ENCODE results near the gene PUM2.

Gene PUM2

GRCh38 chr2:20215183-20216040 lies 135.2 kb downstream of the PUM2 start:
- no peak for DNase-seq

DNA sequence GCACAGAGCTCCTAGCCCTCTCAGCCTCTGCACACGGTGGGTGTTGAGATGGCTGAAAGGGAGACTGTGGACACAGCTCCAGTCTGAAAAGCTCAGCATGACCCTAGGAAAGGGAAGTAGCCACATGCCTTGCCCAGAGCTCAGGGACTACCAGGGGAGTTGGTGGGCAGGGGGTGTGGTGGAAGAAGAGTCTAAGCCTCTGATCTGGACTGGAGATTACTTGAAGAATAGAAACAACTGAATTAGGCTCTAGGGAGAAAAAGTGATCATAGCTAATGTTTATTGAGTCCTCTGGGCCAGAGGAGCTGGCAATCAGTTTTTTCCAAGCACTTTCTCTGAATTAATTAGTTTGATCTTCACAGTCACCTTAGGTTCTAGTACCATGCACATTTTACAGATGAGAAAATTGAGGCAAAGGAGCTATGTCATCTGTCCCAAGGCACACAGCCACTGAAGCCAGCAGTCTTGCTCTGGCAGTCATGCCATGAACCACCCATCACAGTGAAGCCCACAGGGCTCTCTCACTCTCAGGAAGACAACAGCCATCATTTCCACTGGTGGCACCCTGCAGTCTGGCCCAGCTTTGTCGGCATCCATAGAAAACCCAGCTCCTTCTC lies 136.0 kb downstream of the PUM2 start:
- DNase-seq = no peak

DNA sequence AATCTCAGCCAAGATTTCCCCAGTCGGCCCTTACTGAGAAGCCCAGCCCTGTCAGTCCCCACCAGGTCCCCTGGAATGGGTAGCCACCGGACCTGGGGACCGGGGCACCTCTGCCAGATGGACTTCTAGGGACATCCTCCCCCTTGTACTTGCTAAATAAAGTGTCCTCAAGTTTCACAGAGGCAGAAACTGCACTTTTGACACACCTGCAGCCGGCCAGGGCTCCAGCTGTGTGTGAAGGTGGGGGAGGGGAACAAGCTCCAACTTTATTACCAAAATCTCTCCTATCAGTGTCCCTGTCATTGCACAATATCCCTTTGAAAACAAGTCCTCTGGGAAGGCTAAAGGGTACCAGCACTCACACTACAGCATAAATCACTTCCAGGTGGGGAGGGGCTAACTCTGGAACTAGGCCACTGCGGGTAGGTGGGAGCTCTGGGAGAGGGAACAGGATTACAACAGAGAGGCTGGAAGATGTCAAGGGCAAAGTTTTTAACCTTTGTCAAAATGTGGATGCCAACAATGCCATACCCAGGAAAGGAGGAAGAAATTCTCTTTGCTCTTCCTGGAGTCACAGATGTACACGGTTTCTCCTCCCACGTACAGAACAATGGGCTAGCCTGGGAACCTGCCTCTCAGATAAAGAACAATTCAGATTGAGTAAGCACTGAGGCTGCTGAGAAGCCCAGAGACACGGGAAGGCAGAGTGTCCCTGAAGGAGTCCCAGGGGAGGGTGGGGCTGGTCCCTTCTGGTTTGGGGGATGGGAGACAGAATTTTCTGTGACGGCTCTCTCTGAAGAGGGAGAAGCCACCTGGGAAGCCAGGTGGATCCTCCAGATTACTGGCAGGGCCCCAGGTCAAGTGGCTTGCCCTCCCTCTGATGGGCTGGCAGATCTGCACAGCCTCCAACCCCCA lies 136.7 kb downstream of the PUM2 start:
- peak; percentile 2 for DNase-seq

DNA sequence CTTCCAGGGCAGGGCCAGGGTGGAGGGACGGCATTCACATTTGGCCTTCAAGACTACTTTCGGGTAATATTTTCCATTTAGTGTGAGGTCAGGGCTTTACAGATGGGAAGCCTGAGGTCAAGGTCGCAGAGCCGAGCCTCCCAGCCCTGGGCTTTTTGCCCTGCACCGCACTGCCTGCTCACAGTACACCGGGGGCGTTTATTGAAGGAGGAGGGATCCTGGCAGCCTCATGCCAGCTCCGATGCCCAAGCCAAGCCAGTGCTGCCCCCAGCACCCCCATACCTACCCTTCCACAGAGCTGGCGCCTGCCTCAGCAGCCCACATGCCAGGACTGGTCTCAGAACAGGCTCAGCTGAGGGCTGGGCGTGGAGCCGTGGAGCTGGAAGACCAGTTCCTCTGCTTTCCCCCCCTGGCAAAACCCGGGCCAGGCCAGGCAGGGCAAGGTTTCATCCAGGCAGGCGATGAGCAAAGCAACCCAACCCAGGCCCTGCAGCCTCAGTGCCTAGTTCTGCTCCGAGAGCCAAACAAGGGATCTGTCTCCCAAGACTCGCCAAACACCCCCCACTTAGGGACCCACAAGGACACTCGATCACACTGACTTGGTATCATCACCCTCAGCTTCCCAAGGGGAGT lies 137.7 kb downstream of the PUM2 start:
- DNase-seq = no peak

- DNase-seq = no peak
Measured at GRCh38 chr2:20212459-20212870, 138.2 kb downstream of the PUM2 start.

- DNase-seq = no peak
Measured at GRCh38 chr2:20211860-20212458, 138.7 kb downstream of the PUM2 start.

DNA sequence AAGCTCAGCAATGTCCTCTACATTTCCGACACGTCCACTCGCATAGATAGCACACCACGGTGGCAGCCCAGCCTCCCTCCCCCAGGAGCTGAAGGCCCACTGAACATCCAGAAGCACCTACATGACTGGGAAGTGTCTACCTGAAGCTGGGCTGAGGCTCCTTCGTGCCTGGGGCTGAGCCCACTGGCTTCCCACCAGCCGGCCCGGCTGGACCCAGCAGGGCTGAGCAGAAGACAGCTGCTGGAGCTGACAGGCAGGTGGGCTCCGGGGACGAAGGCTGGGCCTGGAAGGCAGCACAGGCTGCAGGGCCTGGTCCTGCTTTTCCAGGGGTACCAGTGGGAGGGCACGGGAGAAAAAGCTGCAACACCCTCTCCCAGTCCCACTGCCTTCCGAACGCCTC lies 139.2 kb downstream of the PUM2 start:
- no peak for DNase-seq

- DNase-seq = no peak
Measured at GRCh38 chr2:20210462-20210861, 140.2 kb downstream of the PUM2 start.

- no peak for DNase-seq
Measured at GRCh38 chr2:20209373-20210109, 141.1 kb downstream of the PUM2 start.

- no peak for DNase-seq
Measured at GRCh38 chr2:20208476-20208859, 142.2 kb downstream of the PUM2 start.

DNA sequence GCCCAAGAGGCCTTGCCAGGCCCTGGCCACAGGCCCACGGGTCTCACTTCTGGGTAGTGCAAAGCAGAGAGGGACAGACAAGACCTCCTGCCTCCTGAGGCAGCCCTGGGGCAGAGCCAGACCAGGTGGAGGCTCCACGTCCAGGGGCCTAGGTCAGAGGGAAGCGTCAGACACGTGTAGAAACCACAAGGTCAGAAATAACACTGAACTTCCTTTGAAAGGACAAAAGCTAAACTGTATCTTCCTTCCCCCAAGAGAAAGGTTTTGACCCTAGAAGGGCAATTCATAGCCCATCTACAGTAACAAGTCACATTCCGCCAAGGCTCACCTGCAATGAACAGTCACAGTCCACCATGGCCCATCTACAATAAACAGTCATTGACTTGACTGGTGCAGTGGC lies 143.6 kb downstream of the PUM2 start:
- no peak for DNase-seq

DNA sequence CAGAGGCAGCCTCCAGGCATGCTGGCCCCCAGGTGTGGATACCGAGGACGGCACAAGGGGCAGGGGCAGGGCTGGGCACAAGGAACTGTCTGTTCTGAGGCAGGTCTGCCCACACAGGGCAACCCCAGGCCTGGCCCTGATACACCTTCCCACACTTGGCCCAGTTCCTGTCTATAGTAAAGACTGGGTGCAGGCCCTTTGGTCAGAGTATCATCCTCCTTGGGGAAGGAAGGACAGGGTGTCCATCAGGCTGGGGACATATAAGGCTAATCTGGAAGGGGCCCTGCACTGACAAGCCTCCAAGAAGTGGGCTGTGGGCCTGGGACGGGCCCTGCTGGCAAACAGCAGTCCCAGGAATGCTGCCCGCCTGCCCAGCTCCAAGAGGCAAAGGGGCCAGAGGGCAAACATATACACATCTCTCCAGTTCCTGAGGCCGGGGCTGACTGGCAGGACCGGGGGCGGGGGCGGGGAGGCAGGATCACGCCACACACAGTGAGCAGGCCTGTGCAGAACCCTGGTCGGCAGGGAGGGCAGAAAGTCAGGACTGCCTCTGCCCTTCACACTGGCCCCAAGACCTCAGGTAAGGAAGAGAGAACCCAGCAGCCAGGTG lies 144.6 kb downstream of the PUM2 start:
- no peak for DNase-seq

DNA sequence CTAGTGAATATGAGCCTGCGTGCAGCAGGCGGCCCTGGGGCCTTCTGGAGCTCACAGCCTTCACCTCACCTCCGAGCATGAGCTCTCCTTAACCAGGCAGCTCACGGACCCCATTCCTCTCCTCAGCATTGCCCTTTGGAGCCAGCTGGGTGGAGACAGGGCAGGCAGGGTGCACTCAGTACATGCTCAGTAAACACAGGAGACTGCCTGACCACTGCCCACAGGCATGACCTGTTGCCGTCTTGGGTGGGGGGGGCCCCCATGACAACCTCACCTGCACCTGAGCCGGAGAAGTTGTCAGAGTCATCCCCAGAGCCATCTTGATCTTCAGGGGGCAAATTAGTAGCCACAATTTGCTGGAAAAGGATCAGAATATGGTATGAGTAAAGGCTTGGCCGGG lies 145.6 kb downstream of the PUM2 start:
- DNase-seq = no peak

- DNase-seq = no peak
Measured at GRCh38 chr2:20203521-20204225, 147.0 kb downstream of the PUM2 start.

DNA sequence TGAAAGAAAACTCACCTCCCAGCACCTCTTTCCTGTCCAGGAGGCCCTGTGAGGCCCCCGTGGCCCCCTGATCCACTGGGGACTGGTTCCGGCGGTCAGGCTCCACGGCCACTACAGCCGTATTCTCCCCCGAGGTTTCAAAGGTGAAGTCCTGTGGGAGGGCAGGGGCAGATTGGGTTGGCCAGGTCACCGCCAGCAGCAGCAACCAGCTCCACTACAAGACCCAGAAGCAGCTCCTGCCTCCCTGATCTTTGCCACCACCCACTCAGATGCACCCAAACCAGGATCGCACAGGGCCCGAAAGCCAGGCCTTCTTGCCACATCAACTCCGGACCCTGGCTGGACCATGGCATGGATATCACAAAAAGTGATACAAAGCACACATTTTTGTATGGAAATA lies 147.6 kb downstream of the PUM2 start:
- DNase-seq = no peak

DNA sequence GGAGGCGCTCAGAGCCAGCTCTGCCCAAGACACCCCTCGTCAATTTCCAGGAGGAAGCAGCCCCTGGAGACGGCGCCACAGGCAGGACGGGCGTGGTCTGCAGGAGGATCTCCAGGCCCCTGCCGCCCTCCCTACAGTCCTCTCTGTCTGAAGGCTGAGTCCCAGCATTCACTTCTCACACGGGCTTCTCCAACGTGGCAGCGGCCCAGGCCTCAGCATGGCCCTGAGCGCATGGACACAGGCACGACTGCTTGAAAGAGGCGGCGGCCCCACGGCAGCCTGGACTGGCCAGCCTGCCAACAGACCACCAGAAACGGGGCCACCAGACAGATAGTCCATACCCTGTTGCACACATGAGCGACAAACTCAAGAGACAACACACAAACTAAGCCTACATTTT lies 149.0 kb downstream of the PUM2 start:
- DNase-seq = no peak

DNA sequence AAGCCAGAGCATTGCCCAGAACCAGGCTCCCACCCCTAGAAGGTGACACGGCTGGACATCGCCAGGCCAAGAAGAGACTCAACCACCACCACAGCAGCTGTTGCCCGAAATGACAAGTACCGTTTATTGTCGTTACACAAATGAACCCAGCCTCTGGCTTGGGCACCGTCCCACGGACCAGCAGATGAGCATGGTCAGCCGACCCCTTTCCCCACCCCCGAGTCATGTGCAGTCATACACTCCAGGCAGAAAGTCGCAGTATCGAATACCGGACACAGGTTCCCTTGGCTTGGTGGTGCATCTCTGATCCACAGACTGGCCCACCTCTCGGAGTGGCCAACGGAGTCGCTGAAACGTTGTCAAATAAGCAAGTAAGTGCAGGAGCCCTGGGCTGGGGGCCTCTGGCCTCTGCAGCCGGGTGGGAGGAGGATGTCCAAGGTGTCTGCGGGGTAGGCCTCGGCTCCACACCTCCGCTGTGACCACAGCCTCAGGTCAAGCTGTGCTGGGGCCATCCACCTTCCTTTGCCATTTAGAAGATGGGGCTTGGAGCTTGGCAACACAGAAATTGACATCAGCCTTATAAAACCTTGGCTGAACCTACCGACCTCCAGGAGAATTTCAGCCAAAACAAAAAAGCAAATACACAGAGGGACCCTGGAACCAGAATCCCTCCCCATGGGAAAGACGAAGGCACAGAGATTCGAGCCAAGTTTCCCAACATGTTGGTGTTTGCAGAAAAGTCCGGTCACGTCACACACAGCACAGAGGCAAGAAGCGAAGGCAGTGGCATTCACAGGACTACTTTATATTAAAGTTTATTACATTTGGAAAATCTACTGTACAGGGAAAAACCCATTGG lies 149.7 kb downstream of the PUM2 start:
- DNase-seq = no peak

DNA sequence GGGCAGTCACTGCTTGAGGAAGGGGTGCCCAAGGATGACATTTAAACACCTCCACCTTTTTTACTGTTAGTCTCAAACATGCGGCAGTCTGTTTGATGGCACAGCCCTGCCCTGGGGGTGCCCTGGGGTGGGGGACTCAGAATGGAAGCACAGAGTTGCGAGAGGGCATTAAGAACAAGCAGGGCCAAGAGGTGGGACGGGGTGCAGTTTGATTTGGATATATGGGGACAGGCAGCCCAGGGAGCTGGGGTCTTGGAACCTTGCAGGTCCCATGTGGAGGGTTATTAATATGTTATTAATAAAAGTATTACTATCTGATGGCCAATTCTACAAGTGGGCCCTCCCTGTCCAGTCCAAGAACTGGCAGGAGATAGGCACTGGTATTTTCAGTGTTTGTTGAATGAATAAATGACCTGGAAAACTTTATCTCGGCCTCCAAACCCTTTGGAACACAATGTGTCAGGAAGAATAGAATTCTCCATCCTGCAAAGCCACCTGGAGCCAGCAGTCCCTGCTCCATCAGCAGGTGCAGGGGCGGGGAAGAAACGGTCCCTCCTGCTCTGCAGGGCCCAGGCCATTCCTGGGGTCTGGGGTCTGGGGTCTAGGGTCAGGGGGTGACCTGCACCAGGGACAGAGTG lies 150.9 kb downstream of the PUM2 start:
- no peak for DNase-seq

Data from NCI-H774 (cell line).